HG03064 (cell line): ENCODE results near the gene SPRTN.

ENCODE experiments used
- ATAC-seq: cut with Tn5 transposase; IDR thresholded peaks from one replicate; pipeline ENCODE4 v1.9.1; 2021; ENCODE audit warnings: low read depth; ENCODE audit not compliant: unreplicated experiment

SPRTN gene

DNA sequence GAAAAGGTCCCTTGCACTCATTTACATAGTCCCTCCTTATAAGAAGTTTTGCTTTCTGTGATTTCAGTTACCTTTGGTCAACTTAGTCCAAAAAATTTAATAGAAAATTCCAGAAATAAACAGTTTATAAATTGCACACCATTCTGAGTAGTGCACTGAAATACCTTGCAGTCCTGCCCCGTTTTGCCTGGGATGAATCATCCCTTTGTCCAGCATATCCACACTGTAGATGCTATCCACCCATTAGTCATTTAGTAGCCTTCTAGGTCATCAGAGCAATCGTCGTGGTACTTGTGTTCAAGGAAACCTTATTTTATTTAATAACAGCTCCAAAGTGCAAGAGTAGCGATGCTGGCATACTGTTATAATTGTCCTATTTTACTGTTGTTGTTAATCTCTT, 38.0 kb downstream of the SPRTN start:
- ATAC-seq = no peak

DNA sequence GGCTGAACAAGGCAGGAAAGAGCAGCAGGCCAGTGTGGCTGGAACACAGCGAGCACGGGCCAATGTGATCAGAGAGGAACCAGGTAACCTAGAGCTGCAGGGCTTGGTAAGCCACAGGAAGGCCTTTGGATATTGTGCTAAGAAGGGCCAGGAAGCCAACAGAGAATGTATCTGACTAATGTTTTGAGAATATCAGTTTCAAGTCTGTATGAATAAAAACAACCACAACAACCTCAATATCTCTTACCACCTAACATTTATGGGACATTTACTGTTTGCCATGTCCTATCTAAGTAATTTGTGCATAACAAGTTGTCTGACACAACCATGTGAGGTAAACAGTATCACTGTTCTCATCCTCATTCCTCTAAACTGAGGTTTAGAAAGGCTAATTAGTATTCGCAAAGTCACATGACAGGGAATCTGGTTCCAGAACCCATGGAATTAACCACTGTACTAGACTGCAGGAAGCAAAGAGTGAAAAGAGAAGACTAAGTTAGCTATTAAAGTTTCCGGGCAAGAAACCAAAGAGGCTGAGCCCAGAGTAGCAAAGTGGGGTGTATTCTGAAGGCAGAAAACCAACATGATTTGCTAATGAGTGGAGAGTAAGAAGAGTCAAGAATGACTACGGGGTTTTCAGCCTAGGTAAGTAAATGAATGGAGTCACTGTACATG, 38.9 kb downstream of the SPRTN start:
- ATAC-seq = peak; percentile 77

GRCh38 chr1:231381729-231382128, 43.6 kb downstream of the SPRTN start:
- ATAC-seq = no peak

DNA sequence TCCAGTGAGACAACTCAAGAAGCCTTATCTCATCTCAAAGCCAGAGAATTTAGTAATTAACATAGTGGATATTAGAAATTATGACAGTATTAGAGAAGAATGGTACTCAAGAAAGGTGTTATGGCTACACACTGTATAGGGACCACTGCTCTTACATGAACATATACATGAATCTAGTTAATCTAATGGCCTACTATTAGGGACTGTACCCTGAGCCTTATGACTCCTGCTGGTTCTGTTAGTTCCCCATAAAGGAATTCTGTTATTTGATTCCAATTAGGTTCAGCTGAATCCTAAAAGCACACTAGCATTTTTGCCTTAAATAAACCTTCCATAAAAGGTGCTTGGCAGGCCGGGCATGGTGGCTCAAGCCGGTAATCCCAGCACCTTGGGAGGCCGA, 44.3 kb downstream of the SPRTN start:
- ATAC-seq = no peak

DNA sequence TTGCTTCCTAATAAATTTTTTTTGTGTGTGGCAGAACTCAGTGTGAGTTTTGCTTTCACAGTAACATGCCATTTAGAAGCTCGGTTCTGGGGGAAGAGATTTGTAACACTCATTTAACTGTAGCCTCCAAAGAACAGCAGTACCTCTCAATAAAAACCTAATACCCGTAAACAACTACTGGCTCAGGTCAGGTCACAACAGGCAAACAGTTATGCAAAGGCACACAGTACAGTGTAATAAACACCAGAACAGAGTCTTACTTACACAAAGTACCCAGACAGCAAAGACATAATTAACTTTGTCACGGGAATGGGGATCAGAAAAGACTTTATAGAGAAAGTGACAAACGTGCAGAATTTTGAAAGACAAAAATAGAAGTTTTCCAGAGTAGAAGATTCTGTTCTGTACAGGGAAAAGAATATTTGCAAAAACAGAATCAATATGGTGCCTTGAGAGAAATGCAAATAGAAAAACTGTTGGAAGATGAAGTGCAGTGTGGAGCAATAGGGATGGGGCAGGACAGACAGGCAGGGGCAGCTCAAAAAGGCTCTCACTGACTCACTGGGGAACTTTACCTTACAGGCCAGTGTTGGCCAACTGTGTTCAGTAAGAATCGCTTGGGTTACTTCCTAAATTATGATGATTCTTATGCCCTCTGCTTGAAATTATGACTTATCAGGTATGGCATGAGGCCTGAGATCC, 45.2 kb downstream of the SPRTN start:
- no peak for ATAC-seq

DNA sequence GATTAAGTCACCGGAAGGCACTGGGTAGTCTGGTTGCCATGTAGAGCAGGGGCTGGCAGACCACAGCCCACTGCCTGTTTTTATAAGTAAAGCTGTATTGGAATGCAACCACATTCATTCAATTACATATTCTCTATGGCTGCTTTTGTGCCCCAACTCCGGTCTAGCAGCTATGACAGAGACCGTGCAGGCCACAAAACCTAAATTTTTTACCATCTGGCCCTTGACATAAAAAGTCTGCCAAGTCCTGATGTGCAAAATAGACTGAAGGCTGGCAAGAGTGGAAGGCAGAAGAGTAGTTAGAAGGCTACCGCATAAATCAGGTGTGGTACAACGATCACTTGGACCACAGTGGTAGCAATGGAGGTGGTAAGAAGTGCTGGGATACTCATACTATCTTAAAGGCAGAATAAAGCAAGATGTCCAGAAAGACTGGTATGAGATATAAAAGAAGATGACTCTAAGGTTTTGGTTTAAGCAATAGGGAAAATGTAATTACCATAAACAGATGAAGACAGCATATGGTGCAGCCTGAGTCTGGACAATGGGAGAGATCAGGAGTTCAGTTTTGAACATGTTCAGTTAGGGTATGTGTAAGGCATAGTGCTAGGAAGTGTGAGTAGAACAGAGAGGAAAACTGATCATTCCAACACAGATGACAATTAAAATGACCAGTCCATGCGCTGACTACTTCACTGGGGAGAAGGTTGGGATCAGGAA, 46.8 kb downstream of the SPRTN start:
- ATAC-seq = no peak

- no peak for ATAC-seq
These were observed 47.3 kb downstream of the SPRTN start for GRCh38 chr1:231385416-231385748.

GRCh38 chr1:231386466-231386865, 48.4 kb downstream of the SPRTN start:
- ATAC-seq = no peak

DNA sequence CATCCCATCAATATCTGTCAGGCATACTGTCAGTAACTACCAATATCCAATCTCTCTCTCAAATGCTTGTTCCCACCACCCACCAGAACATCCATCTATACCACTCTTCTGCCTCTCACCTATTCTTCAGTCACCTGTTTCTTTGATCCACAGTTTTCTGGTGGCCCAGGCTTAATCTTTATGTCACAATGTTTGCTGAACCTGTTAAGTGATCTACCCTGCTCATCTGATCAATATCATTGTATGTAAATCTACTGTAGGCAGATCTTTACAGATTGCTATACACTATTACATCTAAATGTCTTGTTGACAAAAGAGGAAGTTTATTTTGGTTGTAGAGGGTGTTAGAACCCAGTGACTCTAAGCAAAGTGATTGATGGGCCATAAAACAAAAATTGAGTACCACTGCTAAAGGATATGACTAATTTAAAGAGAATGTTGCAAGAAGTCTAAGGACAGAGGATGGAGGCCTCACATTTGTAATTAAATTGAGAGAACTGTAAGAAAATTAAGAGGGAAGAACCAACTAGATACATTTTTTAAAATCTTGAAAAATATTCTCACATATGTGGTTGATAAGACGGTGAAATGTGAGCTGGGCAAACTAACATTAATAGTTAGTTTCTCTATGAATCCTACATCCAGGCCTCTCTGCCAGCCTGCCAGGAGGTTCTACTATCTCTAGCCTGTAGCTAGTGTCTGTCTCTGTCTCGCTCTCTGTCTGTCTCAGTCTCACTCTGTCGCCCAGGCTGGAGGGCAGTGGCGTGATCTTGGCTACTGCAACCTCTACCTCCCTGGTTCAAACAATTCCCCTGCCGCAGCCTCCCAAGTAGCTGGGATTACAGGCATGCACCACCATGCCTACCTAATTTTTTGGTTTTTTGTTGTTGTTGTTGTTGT, 49.9 kb downstream of the SPRTN start:
- ATAC-seq = no peak

DNA sequence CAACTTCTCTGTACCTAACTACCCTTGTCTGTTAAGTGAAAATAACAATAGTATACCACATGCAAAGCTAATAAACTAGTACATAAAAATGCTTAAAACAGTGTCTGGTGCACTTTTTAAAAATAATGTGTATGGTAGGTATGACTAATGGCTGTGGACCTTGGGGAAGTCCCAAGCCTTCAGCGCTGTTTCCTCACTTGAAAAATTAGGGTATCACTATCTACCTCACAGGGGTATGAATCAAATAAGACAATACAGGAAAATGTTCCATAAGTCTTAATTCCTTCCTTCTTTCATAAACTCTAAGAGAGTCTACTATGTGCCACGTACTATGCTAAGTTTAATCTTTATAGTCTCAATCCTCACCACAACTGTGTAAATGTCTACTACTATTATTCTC, 52.0 kb downstream of the SPRTN start:
- ATAC-seq = no peak

DNA sequence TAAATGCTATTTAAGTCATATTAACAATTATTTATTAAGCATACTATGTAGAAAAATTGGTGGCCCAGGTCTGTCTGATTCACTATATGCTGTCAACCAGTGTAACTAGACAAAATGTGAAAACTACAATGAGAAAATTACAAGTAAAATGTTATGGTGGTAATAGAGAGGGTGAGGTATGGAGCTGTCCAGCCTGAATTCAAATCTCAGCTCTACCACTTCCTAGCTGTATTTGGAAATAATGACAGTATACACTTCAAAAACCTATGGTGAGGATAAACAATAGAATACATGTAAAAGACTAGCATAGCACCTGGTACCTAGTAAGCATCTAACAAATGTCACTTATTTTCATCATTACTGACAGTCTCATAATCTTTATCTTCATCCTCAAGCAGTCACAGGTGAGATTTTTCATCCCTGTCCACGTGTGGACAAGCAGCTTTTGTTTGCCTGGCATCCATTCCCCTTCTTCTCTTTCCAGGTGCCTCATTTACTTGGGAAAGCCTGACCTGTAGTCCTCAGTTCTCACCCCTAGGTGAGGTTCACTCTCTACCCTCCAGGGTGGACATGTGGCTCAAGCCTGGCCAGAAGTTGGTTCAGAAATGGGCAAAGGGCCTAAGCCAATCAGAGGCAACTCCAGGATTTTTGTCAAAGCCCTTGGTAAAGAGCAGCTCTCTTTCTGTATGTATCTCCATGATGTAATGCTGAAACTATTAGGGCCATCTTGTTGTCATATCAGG, 54.5 kb downstream of the SPRTN start:
- ATAC-seq = no peak

- no peak for ATAC-seq
These were observed 55.6 kb downstream of the SPRTN start for GRCh38 chr1:231393668-231394067.

- ATAC-seq = no peak
These were observed 57.2 kb downstream of the SPRTN start for GRCh38 chr1:231395076-231395997.

DNA sequence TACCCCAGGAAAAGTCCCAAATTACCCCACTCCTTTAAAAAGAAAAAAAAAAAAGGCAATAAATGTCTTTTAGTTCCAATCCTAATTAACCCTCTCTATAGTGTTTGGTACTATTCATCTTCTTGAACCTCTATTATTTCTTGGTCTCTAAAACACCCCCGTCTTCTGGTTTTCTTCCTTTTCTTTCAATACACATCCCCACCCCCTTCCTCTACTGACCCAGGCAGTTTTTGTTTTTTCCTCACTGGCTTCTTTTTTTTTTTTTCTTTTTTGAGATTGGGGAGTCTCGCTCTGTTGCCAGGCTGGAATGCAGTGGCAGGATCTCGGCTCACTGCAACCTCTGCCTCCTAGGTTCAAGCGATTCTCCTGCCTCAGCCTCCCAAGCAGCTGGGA, 57.9 kb downstream of the SPRTN start:
- no peak for ATAC-seq

- ATAC-seq = no peak
These were observed 58.5 kb downstream of the SPRTN start for GRCh38 chr1:231396643-231397042.

GRCh38 chr1:231397886-231398671, 60.0 kb downstream of the SPRTN start:
- ATAC-seq = no peak

DNA sequence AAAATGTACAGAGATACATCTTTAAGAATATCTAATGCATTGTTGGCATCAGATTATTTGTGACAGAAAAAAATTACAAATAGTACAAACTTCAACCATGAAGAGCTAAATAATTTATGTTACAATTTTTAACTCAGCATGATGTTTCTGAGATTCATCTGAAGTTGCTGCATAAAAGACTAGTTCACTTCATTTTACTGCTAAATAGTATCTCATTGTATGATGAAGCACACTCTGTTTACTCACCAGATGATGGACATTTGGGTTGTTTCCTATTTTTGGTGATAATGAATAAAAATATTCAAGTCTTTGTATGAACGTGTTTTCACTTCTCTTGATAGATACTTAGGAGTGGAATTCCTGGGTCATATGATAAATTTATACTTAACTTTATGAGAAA, 63.4 kb downstream of the SPRTN start:
- no peak for ATAC-seq

GRCh38 chr1:231404318-231404717, 66.2 kb downstream of the SPRTN start:
- no peak for ATAC-seq
